Natural killer cell (primary cell): Measurements from ENCODE around the gene GRID1. TPM values are rescaled to one million over a fixed set of nuclear protein-coding genes. Genes with fewer than 3 reads are reported as not detected.

Source experiments
- ATAC-seq, 3 donors: fragments of 150-1000 bp in 2 of 3; fragments of 200-7000 bp in 1 of 3; cut with Tn5 transposase; 1 replicate in 1 of 3; 2 replicates in 2 of 3; pipeline ENCODE4 v1.10.0; 2021; ENCODE audit warnings: mild to moderate bottlenecking in 2 of 3, moderate library complexity in 2 of 3
- DNase-seq, 2 donors: peaks; one replicate each; pipeline versions ENCODE4 v3.0.0 to v3.0.0-alpha.2; 2013 to 2021; ENCODE audit warnings: mixed read lengths in 1 of 2
- H3K27ac ChIP-seq: one replicate; pipeline ENCODE4 v1.5.1; 2013; ENCODE audit warnings: mild to moderate bottlenecking, low read length
- H3K27me3 ChIP-seq: one replicate; pipeline ENCODE4 v1.6.1; 2013; ENCODE audit warnings: low read length; ENCODE audit not compliant: control insufficient read depth, insufficient read depth
- H3K36me3 ChIP-seq: one replicate; pipeline ENCODE4 v1.6.1; 2013; ENCODE audit warnings: low read length; ENCODE audit not compliant: control insufficient read depth, insufficient read depth
- H3K4me1 ChIP-seq: one replicate; pipeline ENCODE4 v1.6.1; 2013; ENCODE audit warnings: low read length; ENCODE audit not compliant: control insufficient read depth, insufficient read depth
- H3K4me3 ChIP-seq: one replicate; pipeline ENCODE4 v1.5.1; 2013; ENCODE audit warnings: low read length
- H3K9me3 ChIP-seq: one replicate; pipeline ENCODE4 v1.6.1; 2013; ENCODE audit warnings: low read length; ENCODE audit not compliant: control insufficient read depth, insufficient read depth
- H3K27ac Mint-ChIP-seq, 2 donors: one replicate each; pipeline ENCODE4 v1.8.0; 2022; ENCODE audit warnings: mild to moderate bottlenecking in 2 of 2, mixed read lengths in 2 of 2, moderate library complexity in 1 of 2
- H3K27me3 Mint-ChIP-seq, 2 donors: one replicate each; pipeline ENCODE4 v1.8.0; 2022; ENCODE audit warnings: low read depth in 2 of 2, mixed read lengths in 2 of 2
- H3K36me3 Mint-ChIP-seq: one replicate; pipeline ENCODE4 v1.8.0; 2022; ENCODE audit warnings: mixed read lengths
- H3K4me1 Mint-ChIP-seq, 2 donors: one replicate each; pipeline ENCODE4 v1.8.0; 2022; ENCODE audit warnings: mixed read lengths in 2 of 2
- H3K4me3 Mint-ChIP-seq: one replicate; pipeline ENCODE4 v1.8.0; 2022; ENCODE audit warnings: mild to moderate bottlenecking, moderate library complexity, mixed read lengths
- H3K9me3 Mint-ChIP-seq, 2 donors: one replicate each; pipeline ENCODE4 v1.8.0; 2022; ENCODE audit warnings: mixed read lengths in 2 of 2
- WGBS: methylation state at CpG from one replicate; pipeline ENCODE4 v1.1.7; 2013; ENCODE audit warnings: missing lambda C conversion rate; ENCODE audit not compliant: insufficient coverage; 5-methylcytosine and 5-hydroxymethylcytosine counted together
- intact Hi-C: fragments of 100-400 bp; cut with micrococcal nuclease; formaldehyde crosslinking; loops from one replicate; pipeline ENCODE4 v1.14.2; 2022
- total RNA-seq, 4 donors: library from RNA; stranded (reverse); fragments of 120-200 nt in 1 of 4; gene quantifications; one replicate each; pipeline versions ENCODE4 v1.2.3 to v1.2.4, GENCODE V29; 2013 to 2022
- TF ChIP-seq, protein P1 (sequence below): fragments of 200-600 bp; IDR thresholded peaks from one replicate; pipeline ENCODE4 v1.8.0; 2022; ENCODE audit warnings: antibody characterized with exemption

Gene GRID1
- total RNA-seq, 3 donors from 2014 or later (not counting 1 experiment from before 2014, with no cell fraction given): not detected

DNA sequence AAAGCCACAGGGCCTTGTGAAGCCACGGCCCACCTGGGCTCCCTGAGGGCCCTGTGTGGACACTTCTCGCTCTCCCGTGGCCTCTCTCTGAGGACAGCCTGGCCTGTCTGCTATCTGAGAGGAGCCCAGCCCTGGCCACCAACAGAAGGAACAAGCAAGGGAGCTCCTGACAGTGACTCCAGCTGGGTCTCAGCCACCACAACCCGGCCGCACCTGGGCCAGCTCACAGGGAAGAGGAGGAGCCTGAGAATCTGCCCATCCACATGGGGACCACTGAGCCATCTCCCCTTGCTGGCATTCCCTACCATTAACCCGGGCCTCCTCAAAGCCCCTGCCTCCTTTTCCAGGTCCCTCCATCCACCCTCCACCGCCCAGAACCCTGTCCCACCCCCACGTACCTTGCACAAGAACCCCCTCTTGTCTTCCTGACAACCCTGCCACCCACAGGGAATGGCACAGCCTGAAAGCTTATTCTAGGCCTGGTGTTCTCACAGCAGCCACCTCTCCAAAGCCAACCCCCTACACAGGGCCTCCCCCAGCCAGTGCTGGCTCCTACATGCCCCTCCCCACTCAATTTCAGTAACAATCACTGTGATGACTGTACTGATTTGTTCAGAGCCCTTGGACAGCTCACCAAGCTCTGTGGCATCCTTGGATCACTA, 120.2 kb downstream of the GRID1 start:
- no peak overlapping the region for H3K27ac ChIP-seq
- H3K27me3 Mint-ChIP-seq: no peaks in the 10 kb centered on the region
- H3K9me3 ChIP-seq: no peaks in the 10 kb centered on the region
- no peaks in the 10 kb centered on the region for H3K36me3 ChIP-seq
- H3K4me1 Mint-ChIP-seq: no peaks in the 10 kb centered on the region
- TF ChIP-seq, protein P1, sequence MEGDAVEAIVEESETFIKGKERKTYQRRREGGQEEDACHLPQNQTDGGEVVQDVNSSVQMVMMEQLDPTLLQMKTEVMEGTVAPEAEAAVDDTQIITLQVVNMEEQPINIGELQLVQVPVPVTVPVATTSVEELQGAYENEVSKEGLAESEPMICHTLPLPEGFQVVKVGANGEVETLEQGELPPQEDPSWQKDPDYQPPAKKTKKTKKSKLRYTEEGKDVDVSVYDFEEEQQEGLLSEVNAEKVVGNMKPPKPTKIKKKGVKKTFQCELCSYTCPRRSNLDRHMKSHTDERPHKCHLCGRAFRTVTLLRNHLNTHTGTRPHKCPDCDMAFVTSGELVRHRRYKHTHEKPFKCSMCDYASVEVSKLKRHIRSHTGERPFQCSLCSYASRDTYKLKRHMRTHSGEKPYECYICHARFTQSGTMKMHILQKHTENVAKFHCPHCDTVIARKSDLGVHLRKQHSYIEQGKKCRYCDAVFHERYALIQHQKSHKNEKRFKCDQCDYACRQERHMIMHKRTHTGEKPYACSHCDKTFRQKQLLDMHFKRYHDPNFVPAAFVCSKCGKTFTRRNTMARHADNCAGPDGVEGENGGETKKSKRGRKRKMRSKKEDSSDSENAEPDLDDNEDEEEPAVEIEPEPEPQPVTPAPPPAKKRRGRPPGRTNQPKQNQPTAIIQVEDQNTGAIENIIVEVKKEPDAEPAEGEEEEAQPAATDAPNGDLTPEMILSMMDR: no peak
- no peaks in the 10 kb centered on the region for H3K4me1 ChIP-seq
- intact Hi-C loops: no loop called here
- H3K36me3 Mint-ChIP-seq: no peaks in the 10 kb centered on the region
- H3K27ac Mint-ChIP-seq: no peak overlapping the region
- H3K27me3 ChIP-seq: no peaks in the 10 kb centered on the region
- DNase-seq (no peak), ATAC-seq (no peak)
- no peak overlapping the region for H3K4me3 Mint-ChIP-seq
- WGBS: 71% methylated on average over 8 of the region's 8 CpGs
- H3K9me3 Mint-ChIP-seq: peaks cover 0 to 6% of the 10 kb centered on the region in 2 donors
- H3K4me3 ChIP-seq: no peak overlapping the region

DNA sequence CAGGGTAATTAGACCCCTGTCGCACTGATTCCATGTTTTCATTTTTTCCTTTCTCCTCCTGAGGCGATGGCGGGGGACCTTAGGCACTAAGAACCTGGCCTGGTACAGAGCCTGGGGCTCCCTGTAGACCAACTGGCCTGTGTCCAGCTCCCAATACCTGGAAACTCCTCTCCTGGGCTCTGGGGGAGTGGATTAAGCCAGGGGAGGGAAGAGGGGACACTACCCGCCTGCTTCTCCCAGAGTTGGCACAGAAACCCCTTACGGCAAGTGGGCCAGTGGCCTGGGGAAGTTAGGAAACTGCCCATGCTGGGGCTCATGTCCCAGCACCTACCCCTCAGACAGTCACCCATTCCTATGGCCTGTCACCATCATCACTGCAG, 121.6 kb downstream of the GRID1 start:
- H3K9me3 ChIP-seq: no peaks in the 10 kb centered on the region
- H3K27ac ChIP-seq: no peak overlapping the region
- TF ChIP-seq, protein P1: no peak
- no peak for DNase-seq
- H3K4me3 Mint-ChIP-seq: no peak overlapping the region
- intact Hi-C loops: no loop called here
- ATAC-seq: no peak
- no peaks in the 10 kb centered on the region for H3K36me3 Mint-ChIP-seq
- WGBS: 94% methylated on average over 5 of the region's 5 CpGs
- no peaks in the 10 kb centered on the region for H3K4me1 ChIP-seq
- peaks cover 0 to 5% of the 10 kb centered on the region in 2 donors for H3K9me3 Mint-ChIP-seq
- H3K4me3 ChIP-seq: no peak overlapping the region
- no peaks in the 10 kb centered on the region for H3K4me1 Mint-ChIP-seq
- H3K27ac Mint-ChIP-seq: no peak overlapping the region
- H3K36me3 ChIP-seq: no peaks in the 10 kb centered on the region
- H3K27me3 ChIP-seq: no peaks in the 10 kb centered on the region
- no peaks in the 10 kb centered on the region for H3K27me3 Mint-ChIP-seq

DNA sequence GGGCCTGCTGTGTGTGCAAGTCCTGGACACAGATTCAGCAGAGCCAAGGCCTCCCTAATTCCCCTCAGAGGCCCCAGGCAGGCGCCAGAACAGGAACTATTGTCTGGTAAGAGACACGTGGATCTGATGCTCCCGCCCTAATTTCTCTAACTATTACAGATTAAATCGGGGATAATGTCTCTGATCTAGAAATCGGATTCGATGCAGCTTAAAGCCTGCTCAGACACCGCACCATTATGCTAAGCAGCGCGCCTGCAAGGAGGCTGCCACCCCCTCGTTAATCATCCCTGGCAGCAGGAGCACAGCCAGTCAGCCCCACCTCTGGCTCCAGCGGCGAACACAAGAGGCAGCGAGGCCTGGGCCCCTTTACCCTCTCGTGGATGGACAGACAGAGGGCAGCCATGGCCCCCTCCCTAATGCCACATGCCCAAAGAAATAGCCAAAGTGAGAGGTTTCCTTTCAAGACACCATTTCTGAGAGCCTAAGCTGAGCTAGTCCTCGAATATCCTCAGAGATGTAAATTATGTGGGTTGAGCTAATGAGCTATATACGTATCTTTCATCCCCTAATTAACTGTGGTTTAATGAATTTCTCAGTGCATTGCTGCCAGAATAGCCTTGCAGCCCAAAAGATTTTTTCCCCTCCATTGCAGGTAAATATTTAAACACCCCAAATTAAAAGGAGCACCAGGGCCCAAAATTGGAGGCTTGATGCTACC, 122.1 kb downstream of the GRID1 start:
- Mint-ChIP-seq H3K4me3 (no peak overlapping the region), H3K27me3 (no peaks in the 10 kb centered on the region), H3K9me3 (peaks cover 0 to 3% of the 10 kb centered on the region in 2 donors), H3K36me3 (no peaks in the 10 kb centered on the region), H3K4me1 (no peaks in the 10 kb centered on the region), H3K27ac (no peak overlapping the region)
- no peak for DNase-seq
- no peak for ATAC-seq
- no peaks in the 10 kb centered on the region for H3K9me3 ChIP-seq
- intact Hi-C loops: no loop called here
- H3K27me3 ChIP-seq: no peaks in the 10 kb centered on the region
- H3K27ac ChIP-seq: no peak overlapping the region
- WGBS: 53% methylated on average over 14 of the region's 16 CpGs
- TF ChIP-seq, protein P1: no peak
- H3K4me3 ChIP-seq: no peak overlapping the region
- no peaks in the 10 kb centered on the region for H3K36me3 ChIP-seq
- H3K4me1 ChIP-seq: no peaks in the 10 kb centered on the region
